GM12875 (cell line): ENCODE results near the gene DNPEP.

Experiments used
- H3K4me3 ChIP-seq: one replicate; pipeline ENCODE4 v1.5.1; 2011; ENCODE audit warnings: low read depth, low read length, control low read depth
- CTCF ChIP-seq: IDR thresholded peaks from 2 replicates; pipeline ENCODE4 v1.5.1; 2011; ENCODE audit warnings: low read depth, mild to moderate bottlenecking, control low read depth, inconsistent platforms, low read length, moderate library complexity, borderline replicate concordance; ENCODE audit not compliant: insufficient read depth

DNPEP gene

DNA sequence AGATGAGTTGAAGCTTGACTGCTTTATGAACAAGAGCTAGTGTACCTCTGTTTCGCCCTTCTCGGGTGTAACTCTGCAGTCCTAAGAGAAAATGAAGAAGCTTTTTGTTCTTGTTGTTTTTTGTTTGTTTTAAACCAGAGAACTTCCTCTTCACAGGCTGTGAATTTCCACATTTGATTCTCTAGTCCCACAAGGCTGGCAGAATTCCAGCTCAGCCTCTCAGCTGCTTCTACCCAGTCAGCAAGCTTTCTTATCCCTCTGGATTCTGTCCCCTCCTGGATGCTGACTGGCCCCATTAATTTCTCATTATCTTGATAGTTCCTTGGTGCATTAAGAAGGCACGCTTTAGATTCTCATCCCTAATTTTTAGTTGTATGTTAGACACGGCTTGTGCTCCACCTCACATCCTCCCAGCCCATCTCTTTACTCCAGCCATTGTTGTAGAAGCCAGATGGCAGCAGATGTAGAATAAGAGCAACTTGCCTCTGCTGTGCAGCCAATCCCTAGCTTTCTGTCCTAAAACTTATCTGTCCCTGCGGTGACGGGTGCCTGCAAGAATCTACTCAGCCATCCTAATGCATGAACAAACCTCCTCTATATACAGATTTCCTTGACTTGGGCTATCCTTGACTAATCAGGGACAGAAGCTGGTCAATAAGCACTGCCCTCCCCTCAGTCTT, 42.8 kb downstream of the DNPEP start:
- TF ChIP-seq CTCF: no peak

DNA sequence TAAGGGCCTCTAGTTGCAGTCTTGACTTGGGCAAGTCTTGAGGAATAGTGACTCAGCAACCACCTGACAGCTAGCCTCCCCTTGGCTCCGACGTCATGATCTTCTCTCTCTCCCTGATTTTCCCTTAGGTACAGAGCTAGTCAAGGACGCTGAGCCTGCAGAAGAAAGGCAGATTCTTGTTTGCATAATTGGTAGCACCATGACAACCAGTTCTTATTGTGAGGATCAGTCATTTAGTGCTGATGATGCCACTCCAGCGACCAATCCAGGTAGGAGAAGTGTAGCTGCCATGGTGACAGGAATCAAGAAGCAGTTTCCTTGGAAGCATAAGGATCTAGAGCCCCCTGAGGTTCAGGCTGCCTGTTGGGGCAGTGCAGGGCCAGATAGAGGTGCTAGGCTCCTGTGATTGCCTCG, 52.3 kb downstream of the DNPEP start:
- H3K4me3 ChIP-seq: no peak overlapping the region
- no peak for TF ChIP-seq CTCF

More for the DNA sequence above, 42.8 kb downstream of the DNPEP start:
- H3K4me3 ChIP-seq: no peak overlapping the region

DNA sequence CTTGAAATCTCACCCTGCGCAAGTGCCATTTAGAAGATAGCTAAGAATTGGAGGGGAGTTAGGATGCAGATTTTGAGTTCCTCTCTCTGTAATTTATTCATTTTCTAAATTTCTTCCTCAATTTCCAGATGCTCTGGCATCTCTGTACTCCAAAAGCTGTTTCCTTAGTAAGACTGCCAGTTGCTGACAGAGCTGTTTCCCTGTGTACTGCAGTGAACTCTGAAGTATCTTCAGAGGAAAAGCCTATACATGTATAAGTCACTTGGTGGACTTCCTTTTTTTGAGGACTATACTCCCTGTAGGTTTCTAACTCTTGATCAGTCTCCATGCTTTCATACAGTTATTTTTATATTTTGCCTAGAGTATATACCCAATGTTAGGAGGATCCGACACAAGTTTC, 53.6 kb downstream of the DNPEP start:
- H3K4me3 ChIP-seq: no peak overlapping the region
- no peak for TF ChIP-seq CTCF

GRCh38 chr2:219332542-219332941, 55.2 kb downstream of the DNPEP start, which contains the start of gene RESP18:
Gene RESP18 (minus strand): TSS chr2:219332744.
- no peak for TF ChIP-seq CTCF
- H3K4me3 ChIP-seq: no peak within 1 kb of the TSS

- TF ChIP-seq CTCF: no peak
- no peak overlapping the region for H3K4me3 ChIP-seq
Observed at GRCh38 chr2:219331560-219332213, 56.0 kb downstream of the DNPEP start.

DNA sequence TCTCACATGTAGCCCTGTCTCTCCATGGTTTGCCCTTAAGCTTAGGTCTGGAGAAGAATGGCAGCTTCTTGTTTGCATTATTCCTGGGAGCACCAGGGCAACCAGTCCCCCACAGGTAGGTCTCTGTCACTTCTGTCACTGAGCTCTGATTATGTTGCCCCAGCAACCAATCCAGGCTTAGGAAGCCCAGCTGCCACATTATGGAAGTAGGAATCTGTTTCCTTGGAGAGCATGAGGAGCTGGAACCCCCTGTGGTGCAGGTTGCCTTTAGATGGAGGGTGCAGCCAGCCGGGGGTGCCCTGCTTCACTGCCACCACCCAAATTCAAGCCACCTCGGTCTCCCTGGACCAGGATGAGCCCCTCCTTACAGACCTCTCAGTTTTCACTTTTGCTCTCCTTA, 60.0 kb downstream of the DNPEP start:
- TF ChIP-seq CTCF: no peak
- H3K4me3 ChIP-seq: no peak overlapping the region
